Fibroblast of skin of scalp (primary cell): ENCODE data around the gene CDC42BPA. TPM values are rescaled to one million over a fixed set of nuclear protein-coding genes. Genes with fewer than 3 reads are reported as not detected.
"Not testable (repeated sequence)": the region's sequence is repeated elsewhere in the genome, so short reads cannot be mapped to it uniquely, and the experiment has no call there.

Source experiments
- DNase-seq: peaks from one replicate; pipeline ENCODE4 v3.0.0-alpha.2; 2013
- polyA plus RNA-seq, 2 experiments: library from polyadenylated mRNA; unstranded; fragments of 120-200 nt; gene quantifications; one replicate each; pipeline ENCODE4 v1.2.1, GENCODE V29; 2013; ENCODE audit not compliant: insufficient read length in 2 of 2

The CDC42BPA gene, protein sequence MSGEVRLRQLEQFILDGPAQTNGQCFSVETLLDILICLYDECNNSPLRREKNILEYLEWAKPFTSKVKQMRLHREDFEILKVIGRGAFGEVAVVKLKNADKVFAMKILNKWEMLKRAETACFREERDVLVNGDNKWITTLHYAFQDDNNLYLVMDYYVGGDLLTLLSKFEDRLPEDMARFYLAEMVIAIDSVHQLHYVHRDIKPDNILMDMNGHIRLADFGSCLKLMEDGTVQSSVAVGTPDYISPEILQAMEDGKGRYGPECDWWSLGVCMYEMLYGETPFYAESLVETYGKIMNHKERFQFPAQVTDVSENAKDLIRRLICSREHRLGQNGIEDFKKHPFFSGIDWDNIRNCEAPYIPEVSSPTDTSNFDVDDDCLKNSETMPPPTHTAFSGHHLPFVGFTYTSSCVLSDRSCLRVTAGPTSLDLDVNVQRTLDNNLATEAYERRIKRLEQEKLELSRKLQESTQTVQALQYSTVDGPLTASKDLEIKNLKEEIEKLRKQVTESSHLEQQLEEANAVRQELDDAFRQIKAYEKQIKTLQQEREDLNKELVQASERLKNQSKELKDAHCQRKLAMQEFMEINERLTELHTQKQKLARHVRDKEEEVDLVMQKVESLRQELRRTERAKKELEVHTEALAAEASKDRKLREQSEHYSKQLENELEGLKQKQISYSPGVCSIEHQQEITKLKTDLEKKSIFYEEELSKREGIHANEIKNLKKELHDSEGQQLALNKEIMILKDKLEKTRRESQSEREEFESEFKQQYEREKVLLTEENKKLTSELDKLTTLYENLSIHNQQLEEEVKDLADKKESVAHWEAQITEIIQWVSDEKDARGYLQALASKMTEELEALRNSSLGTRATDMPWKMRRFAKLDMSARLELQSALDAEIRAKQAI (N-terminal part only)
- polyA plus RNA-seq (2013, experiment 1 of 2; ENCODE audit: insufficient read length): 34.2 TPM
- polyA plus RNA-seq (2013, experiment 2 of 2; ENCODE audit: insufficient read length): 37.0 TPM

DNA sequence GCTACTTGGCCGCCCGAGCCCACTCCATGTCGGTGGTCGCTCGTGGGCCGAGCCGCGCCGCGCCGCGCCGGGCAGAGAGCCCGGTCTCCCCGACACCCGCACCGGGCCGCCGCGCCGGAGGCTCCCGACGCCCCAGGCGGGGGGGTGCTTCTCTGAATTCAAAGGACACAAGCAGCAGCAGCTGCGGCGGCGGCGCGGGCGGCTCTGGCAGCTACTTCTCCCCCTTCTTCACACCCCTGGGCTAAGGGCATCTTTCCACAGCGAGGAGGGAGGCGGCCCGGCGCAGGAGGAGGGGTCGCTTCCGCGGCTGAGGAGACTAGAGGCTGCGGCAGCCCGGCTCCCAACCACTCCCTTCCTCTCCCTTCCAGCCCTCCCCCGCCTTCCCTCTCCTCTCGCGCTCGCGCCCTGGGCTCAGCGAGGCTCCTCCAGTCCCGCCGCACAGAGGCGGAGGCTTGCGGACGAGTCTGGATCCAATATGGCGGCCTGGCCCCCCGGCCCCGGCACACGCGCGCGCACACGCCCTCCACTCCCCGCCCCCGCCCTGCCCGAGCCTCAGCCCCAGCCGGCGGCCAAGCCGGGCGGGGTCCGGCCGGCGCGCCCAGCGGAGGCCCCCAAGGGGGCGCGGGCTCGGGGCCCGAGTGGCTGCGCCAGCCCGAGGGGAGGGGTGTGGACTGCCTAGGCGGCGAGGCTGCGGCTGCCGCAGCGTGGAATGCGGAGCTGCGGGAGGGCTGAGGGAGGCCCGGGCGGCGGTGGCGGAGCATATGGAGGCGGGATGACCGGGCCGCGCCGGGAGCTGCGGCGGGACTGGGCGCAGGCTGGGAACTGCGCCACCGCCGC is at the start of gene CDC42BPA:
TSS of gene CDC42BPA (minus strand) at position 477 of the 837 bp plus-strand sequence. CDS start 1,310 bp downstream, outside the sequence.
- peak; percentile 95 for DNase-seq

DNA sequence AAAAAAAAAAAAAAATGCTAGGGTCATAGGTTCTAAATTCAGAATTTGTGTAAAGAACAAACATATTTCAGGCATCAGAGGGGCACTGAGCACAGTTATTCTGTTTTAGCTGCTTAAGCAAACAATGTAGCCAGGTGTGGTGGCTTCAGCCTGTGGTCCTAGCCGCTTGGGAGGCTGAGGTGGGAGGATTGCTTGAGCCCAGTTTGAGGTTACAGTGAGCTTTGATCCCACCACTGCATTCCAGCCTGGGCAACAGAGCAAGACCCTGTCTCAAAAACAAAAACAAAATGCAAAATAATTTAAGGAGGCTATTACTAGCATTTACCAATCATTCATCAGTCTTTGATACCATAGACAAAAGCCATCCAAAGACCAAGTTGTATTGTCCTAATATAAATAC is 49.7 kb upstream of the CDC42BPA start:
- DNase-seq: no peak

DNA sequence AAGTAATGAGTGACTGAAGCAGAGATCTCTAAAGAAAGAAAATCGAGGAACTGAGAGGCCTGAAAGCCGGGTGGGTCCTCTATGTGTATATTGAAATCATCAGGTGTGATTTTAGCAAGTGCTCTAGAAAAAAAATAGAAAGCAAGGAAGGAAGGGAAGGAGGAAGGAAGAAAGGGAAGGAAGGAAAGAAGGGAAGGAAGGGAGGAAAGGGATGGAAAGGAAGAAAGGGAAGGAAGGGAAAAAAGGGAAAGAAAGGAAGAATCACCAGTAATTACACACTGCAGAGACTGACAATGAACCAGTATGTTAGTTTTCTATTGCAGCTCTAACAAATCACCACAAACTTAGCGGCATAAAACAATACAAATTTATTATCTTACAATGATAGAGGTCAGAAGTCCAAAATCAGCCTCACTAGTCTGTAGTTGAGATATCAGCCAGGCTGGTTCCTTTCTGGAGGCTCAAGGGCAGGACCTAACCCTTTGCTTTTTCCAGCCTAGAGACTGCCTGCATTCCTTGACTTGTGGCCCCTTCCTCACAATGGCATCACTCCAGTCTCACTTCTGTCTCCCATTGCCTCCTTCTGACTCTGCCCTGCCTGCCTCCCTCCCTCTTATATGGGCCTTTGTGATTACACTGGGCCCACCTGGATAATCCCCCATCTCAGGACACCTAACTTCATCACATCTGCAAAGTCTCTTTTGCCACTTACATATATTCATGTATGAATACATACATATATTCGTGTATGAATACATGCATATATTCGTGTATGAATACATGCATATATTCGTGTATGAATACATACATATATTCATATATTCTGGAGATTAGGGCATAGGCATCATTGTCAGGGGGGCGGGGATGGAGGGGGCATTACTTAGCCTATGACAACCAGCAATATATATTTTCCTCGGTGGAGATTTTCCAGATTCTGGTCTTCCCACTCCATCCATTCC is 47.5 kb upstream of the CDC42BPA start:
- no peak for DNase-seq

DNA sequence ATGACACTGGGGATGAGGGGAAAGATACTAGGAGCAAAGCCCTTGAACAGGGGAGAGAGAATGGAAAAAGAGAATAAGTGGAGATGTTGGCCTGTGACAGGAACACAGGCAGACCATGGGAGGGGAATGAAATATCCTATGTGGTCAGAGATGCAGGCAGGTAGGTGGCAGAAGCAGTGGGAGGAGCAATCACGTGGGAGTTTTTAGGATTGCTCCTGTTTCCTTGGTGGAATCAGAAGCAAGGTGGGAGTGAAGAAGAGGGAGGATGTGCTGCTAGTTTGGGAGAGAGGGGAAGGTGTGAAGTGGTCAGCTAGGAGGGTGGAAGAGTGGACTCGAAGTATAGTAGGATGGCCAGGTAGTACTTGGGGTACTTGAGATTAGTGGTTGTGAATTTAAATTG is 46.4 kb upstream of the CDC42BPA start:
- no peak for DNase-seq

DNA sequence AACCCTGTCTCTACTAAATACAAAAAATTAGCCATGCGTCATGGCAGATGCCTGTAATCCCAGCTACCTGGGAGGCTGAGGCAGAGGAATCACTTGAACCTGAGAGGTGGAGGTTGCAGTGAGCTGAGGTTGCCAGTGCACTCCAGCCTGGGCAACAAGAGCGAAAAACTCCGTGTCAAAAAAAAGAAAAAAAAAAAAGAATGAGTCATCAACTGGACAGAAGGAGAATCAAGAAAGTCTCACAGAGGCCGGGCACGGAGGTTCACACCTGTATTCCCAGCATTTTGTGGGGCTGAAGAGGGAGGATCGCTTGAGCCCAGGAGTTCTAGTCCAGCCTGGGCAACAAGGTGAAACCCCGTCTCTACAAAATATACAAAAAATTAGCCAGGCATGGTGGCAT is 45.5 kb upstream of the CDC42BPA start:
- DNase-seq: no peak

DNA sequence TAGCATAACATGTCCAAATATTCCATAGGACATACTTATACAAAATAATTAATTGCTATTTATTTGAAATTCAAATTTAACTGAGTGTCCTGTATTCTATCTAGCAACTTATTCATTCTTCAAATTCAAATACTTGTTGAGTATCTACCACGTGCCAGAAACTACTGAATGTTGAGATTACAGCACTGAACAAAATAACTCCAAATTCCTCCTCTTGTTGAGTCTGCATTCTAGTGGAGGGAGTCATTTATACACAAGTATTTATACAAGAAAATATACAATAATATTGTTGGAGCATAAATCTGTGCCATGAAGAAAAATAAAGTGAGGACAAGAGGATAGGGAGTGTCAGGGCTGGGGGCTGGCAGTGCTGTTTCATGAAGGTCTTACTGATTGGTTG is 43.7 kb upstream of the CDC42BPA start:
- DNase-seq: peak; percentile 24

DNA sequence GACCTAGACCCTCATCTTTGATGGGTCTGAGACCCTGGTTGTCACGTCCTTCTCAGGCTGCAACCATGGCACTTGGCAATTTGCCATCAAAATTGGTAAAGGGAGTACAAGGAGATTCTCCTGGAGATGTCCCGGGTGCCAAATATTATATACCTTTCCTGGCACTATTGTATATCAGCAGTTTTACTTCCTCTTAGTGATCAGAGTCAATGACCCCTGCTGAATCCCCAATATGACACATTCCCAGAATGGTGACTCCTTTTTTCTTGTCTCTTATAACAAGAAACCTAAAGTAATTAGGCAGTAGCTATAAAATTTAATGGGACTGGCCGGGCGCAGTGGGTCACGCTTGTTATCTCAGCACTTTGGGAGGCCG is 39.6 kb upstream of the CDC42BPA start:
- no peak for DNase-seq

DNA sequence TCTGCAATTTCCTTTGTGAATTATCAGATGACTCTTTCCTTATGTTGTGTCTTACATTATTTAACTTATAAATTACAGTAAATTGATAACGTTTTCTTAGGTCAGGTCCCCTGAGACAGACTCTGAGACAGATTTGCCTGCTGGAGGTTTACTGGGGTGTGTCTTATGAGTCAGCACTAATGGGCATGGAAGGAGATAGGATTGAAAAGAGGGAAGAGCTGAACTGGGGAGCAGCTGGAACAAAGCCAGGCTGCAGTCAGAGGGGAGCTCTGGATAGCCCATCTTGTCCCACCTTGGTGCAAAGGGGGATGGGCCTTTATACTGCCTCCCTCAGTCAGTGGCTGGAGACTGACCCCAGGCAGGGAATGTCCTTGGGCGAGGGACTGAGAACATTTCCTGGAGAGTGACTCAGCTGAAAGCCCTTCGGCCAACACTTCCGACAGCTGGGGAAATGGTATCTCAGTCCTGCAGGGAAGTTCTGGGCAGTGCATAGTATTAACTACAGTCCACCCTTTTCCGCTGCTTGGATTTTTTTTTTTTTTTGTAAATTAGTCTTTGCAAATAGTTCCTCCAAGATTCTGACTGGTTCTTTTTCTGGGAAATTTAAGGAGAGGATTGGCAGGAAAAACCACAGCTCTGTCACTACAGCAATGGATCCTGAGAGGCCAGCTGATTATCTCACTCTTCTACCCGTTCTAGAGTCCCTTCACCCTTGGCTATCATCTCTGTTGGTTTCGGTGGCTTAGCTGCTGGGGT is 39.1 kb upstream of the CDC42BPA start:
- peak; percentile 77 for DNase-seq

DNA sequence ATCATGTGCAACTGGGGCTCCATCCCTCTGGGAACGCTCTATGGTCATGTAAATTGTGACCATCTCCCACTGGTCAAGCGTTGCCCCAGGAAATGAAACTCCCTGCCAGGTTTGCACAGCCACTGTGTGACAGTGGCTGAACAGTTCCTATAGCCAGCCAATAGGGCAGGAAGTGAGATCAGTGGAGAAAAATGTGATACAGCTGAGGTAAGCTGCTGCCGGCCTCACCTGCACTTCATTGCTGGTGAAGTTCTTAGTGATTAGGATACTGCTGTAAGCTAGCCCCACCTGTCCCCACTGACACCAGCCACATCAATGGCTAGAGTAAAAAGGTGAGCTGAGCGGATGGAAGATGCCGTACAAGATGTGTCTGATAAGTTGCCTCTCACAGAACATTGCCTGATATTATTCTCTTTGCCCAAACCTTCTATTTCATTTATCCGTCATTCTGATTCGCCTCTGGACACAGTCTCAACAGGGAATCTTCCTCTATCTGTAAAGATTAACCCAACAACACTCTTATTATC is 38.4 kb upstream of the CDC42BPA start:
- no peak for DNase-seq

DNA sequence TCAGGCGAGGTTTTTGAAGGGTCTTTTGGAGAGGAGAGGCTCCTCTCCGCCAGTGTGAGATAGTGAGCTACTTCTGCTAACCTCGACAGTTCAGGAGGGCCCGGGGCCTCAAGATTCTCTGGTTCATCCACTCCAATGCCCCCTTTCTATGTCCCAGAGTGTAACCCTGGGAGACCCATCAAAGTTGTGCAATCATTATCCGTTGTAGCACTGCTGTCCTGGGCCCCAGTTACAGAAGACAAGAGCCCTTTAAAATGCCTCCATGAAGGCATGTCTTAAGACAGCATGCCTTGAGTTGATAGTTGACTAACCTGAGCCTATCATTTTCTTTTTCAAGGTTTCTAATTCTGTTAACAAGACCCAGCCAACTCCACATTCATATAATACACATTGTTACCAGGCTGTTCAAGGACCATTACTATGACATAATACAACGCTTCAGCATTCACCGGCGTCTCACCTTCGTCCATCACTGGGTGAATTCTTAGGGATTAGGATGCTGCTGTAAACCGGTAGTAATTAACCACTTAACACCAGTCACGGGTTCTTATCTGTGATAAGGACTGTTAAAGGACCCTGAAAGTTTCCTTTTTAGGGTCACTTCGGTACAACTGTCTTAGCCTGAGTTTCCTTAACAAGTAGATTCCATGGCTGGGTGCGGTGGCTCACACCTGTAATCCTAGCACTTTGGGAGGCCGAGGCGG is 37.4 kb upstream of the CDC42BPA start:
- no peak for DNase-seq

DNA sequence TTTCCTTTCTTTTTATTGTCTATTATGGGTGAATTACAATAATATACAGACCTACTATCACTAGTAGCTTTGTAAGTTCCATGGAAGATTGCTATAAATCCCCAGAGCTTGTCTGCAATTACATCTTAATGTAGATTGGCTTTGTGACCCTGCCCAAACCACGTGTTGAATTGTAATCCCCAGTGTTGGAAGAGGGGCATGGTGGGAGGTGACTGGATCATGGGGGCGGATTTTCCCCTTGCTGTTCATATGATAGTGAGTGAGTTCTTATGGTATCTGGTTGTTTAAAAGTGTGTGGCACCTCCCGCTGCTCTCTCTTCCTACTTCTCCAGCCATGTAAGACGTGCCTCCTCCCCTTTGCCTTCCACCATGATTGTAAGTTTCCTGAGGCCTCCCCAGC is 34.9 kb upstream of the CDC42BPA start:
- DNase-seq: no peak

DNA sequence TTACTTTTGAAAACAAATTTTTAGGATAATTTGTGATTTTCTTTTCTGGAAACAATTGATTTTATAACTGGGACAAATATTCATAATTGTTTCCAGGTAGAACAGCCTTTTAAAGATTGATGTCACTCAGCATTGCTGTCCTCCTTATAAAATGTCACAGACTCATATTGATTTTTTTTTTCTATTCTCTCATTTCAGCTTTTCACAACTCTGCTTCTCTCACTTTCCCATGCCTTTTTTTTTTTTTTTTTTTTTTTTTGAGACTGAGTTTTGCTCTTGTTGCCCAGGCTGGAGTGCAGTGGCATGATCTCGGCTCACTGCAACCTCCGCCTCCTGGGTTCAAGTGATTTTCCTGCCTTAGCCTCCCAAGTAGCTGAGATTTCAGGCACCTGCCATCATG is 33.9 kb upstream of the CDC42BPA start:
- not testable (repeated sequence) for DNase-seq

DNA sequence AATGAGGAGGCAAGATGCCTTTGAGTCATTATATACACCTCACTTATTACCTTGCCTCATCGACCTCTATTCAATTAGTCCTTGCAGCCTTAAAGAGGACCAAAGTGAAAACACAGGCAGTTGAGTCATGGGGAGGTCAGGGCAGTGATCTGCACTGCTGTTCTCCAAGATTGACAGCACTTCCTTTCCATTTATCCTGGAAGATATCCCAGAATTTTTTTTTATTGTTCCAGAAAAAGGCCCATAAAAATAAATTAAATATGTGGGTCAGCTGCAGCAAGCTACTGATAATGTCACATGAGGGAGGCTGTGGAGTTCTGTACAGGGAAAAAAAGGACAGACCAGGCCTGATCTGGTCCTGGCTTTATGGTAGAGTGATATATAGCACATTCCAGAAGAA is 33.2 kb upstream of the CDC42BPA start:
- peak; percentile 32 for DNase-seq

DNA sequence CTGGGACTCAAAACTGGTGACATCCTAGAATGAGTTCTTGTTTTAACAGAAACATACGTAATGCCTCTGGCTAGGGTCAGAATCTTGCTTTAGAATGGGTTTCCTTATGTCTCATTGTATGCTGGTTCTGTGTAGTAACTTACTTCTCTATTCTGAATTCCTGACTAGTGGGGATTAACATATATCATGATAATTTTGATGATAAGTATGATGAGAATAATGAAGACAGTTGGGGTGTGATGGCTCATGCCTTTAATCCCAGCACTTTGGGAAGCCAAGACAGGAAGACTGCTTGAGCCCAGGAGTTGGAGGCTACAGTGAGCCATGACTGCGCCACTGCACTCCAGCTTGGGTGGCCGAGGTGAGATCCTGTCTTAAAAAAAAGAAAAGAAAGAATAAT is 31.7 kb upstream of the CDC42BPA start:
- DNase-seq: no peak

DNA sequence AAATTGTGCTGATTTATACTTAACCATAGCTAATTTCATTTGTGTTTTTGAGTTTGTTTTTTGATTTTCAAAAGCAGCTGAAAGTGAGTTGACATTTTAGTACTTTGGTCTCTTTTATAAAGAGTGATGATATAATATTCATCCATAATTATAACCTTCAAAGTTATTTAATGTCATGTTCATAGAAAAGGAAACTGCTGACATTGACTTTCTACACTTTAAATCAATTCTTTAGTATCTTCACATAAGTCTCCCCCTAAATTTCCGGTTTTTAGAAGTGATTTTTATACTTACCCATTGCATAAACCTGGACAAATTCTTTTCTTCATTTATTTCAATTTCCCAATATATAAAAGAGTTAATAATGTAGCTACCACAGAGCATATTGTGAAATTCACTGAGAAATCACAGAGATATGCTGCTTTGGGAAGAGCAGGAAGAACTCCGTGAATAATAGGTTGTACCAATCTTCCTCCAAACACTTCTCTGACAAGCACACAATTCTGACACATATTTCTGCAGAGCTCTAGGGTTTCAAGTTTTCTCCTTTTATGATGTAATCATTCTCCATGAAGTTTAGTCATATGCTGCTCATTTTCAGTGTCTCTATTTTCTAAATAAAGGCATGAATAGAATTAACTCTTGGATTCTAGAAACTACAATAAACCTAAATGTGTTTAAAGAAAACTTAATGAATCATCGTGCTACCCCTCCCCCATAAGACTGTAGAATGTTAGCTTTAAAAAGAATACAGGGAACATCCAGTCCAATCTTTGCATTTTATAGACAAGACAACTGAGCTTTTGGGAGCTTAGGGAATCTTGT is 25.6 kb upstream of the CDC42BPA start:
- DNase-seq: peak; percentile 88

DNA sequence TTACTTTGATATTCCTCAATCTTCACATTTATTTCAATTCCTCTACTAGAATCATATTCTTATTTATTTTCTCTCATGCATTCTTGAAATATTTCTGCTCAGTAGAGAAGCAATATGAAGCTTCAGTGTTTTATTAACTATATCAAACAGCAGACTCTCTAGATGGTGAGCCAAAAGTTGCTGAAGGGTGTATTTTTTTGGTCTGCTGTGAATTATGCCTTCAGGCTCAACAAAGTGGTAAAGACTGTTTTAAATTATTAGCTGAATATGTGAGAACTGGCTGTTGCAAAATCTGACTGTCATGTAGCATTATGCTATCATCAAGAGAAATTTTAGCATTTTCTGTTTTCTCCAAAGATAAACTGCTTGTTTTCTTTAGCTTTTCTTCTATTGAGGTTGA is 24.9 kb upstream of the CDC42BPA start:
- DNase-seq: peak; percentile 80

DNA sequence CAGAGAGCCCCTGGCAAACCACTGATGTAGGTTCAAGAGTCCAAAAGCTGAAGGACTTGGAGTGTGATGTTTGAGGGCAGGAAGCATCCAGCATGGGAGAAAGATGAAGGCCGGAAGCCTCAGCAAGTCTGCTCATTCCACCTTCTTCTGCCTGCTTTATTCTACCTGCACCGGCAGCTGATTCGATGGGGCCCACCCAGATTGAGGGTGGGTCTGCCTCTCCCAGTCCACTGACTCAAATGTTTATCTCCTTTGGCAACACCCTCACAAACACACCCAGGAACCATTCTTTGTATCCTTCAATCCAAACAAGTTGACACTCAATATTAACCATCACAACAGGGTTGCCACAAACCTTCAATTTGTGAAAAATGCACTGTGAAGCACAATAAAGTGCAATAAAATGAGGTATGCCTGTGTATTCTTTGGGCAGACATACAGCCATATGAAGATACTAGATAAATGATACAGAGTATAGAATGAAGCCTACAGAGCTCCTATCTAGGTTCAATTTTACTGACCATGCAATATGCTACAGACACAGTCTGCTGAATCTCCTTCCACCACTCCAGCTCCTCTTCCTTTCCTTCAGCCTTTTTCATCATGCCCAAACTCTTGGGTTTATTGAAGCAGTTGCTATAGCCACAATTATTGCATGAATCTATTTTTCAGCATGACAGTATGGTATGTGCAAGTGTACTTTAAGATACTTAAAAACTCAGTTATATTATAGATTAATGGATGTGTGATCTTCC is 24.0 kb upstream of the CDC42BPA start:
- no peak for DNase-seq

DNA sequence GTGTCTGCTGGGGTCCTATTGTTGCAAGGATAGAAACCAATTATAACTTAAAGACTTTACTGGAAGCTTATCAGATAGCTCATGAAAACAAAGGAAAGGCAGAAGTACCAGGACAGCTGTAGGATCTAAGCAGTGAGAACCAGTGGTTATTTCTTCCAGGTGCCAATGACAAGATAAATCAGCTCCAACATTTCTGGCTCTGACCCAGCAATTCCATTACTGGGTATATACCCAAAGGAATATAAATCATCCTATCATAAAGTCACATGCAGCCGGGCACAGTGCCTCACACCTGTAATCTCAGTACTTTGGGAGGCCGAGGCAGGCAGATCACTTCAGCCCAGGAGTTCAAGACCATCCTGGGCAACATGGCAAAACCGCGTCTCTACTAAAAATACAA is 17.8 kb upstream of the CDC42BPA start:
- not testable (repeated sequence) for DNase-seq
